ENCODE results near the gene PKNOX2.

The PKNOX2 gene

GRCh38 chr11:125264100-125265022, 99.8 kb downstream of the PKNOX2 start:
- no peak for DNase-seq

GRCh38 chr11:125267548-125267947, 103.0 kb downstream of the PKNOX2 start:
- DNase-seq = no peak

DNA sequence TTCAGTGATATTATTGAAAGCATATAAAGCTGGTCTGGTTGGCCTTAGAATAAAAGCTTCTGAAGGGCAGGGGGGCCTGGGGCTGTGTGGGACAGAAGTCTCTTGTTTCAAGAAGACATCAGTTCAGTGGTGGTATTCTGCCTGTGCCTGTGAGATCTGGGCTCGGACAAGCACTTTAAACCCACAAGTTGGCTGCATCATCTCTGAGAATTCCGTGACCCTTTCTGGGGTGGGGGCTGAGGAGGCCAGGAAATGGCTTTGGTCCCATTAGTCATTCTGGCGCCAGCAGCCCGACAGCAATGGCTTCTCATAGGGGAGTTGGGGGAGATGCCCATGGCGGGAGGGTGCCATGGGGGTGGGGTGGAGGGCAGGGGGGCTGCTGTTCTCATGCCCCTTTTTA, 104.1 kb downstream of the PKNOX2 start:
- no peak for DNase-seq

GRCh38 chr11:125270106-125270505, 105.6 kb downstream of the PKNOX2 start:
- no peak for DNase-seq

DNA sequence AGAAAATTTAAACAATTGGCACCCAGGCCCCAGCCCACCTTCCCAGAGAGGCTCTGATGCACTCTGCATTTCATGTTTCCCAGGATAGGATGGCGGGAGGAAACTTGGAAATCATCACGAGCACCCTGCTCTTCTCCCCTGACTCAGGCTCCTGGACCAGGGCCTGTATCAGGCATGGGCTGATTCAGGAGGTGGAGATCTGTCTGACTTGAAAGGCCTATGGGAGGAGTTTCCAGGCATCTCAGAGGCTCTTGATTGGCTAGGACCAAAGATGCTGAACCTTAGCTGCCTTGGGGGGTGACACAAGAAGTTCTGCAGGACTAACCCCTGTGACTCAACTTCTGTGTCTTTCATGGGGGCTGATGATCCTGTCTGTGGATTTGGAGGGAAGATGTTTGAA, 106.2 kb downstream of the PKNOX2 start:
- no peak for DNase-seq

DNA sequence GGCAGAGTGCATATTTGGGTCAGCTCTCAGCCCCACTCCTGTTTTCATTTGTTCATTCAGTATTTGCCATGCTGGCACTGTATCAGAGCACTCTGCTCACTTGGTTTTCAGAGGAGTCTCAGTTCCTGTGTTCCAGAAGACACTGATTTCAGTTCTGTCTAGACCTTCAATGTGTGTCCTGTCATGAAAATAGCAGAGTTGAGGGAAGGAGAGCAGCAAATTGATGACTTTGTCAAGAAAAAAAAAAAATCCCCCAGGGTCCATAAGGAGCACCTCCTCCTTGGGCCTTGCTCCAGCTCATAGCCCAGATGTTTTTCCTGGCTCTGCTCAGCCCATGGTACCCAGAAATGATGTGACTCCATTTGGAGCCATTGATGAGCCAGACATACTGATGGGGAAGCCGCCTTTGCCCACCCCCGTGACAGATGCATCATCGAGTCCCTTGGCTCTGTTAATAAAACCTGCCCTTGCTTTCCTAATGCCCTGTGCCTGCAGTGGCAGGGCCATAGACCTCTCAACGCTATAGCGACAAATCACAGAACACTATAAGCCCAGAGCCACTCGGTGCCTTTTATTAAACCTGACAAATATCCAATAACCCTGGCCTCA, 107.0 kb downstream of the PKNOX2 start:
- no peak for DNase-seq

GRCh38 chr11:125272092-125272491, 107.5 kb downstream of the PKNOX2 start:
- DNase-seq = no peak

DNA sequence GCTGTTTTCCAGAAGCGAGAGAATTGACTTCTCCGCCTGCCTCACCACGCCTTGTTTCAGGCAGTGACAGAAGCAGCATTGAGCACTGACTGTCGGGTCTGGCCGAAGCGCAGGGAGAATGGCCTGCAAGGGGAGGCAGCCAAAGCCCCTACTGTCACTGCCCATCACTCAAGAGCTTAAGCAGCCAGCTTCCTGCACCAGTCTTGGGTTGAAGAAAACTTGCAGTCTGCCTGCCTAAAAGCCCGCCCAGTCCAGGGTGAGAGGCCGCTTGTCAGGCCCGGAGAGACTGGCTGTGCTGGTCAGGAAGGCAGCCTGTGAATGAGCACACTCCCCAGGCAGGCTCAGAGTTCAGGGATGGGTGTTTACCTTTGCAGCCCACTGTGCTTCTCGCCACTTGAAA, 108.3 kb downstream of the PKNOX2 start:
- DNase-seq = no peak

GRCh38 chr11:125273519-125274000, 109.0 kb downstream of the PKNOX2 start:
- DNase-seq = no peak

- DNase-seq = no peak
Observed at GRCh38 chr11:125274309-125274708, 109.8 kb downstream of the PKNOX2 start.

DNA sequence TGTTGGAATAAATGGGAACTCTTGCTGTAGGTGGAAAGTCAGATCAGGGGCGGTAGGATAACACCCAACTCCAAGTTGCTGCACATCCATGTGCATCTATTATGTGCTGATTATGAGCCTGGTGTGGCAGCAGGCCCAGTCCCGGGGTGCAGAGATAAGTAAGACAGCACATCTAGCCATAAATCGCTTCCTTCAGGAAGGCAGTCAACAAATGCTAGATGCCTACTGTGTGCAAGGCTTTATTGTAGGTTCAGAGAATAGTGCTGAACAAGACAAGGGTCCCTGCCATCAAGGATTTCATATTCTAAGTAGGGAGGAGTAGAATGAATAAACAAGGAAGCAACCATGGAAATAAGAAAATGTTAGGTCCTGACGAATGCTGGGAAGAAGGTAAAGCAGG, 110.2 kb downstream of the PKNOX2 start:
- DNase-seq = no peak

- DNase-seq = no peak
Observed at GRCh38 chr11:125275905-125276618, 111.5 kb downstream of the PKNOX2 start.

- DNase-seq = no peak
Observed at GRCh38 chr11:125276619-125276976, 112.0 kb downstream of the PKNOX2 start.

DNA sequence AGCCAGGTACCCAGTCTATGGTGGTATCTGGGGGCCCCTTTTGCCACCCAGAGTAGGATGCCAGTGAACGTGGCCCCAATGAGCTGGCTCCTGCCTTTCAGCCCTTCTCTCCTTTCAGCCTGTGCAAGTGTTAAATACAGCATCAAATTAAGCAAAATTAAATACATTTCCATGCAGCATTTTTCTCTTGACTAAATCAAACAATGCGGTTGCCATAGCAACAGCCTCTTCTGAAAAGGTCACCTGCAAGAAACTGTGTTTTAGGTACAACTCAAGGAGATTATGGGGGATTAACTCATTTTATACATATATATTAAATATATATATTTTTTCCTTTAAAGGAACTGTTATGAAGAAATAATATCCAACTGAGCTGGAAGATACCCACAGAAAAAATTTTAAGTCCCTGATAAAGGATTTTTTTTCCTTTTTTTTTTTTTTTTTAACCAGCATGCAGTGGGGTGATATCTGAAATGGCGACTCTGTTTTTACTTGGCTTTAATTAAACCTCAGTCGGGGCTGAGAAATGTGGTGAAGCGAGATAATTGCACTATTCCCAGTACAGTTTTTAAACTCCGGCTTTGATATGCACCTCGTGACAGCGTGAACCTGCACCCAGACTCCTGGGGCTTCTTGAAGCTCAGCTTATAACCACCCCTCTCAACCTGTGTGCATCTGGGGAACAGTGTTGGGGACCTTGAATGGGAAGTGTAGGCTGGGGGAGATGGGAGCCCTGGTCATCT, 115.3 kb downstream of the PKNOX2 start:
- no peak for DNase-seq

DNA sequence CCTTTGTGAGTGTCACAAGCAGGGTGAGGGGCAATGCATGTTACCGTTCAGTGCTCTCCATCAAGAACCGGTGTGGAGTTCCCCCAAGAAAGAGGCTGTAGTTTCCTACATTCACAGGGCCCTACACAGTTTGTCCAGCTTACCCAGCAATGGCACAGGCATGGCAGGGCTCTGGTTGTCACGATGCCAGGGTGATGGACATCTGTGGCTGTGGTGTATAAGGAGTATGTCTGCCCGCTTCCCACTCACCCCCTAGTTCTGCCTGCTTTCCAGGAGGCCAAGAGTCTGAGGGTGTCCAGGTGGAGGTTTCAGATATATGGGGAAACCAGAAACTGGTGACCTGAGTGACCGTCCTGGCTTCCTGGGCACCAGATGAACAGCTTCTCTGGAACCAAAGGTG, 116.1 kb downstream of the PKNOX2 start:
- no peak for DNase-seq

GRCh38 chr11:125281831-125282595, 117.5 kb downstream of the PKNOX2 start:
- no peak for DNase-seq

- no peak for DNase-seq
Observed at GRCh38 chr11:125282596-125282914, 118.0 kb downstream of the PKNOX2 start.

DNA sequence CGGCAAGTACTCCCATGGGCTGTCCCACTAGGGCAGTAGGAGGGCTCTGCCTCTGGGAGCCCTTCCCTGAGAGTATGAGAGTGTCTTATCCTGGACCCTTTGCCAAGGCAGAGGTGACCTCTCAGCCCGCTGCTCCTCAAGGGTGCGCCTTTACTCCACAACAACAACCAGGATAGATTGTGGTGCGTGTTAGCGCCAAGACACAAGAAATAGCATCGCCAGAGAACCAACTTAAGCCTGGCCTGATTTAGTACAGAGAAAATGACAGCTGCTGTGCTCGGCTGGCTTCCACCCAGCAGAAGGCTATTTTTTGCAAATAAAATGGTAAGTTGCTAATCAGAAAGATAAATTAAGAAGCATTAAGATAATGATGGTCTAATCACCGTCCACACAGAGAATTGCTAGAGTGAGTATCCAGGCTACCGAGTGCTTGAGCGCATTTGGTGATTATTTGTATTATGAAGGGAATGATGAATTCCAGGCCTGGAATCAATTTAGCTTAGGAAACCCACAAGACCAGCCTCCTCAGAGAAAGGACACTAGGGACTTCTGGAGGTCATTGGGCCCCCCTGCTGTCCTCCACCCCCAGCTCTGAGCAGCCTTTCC, 119.8 kb downstream of the PKNOX2 start:
- no peak for DNase-seq

GRCh38 chr11:125285844-125286243, 121.3 kb downstream of the PKNOX2 start:
- DNase-seq = no peak

GRCh38 chr11:125286486-125286885, 121.9 kb downstream of the PKNOX2 start:
- DNase-seq = no peak

- DNase-seq = no peak
Observed at GRCh38 chr11:125287491-125288210, 123.1 kb downstream of the PKNOX2 start.

Data from activated CD4-positive, CD25-positive, alpha-beta regulatory T cell treated with anti-CD3 and anti-CD28 coated beads, Interleukin-2, amount 50 U/mL, for 72 hours (primary cell).